K562 (cell line): Measurements from ENCODE around the gene ATL1. TPM values are rescaled to one million over a fixed set of nuclear protein-coding genes. Genes with fewer than 3 reads are reported as not detected.

Experiments
- ATAC-seq: fragments of 200-7000 bp; cut with Tn5 transposase; 3 replicates; pipeline ENCODE4 v1.9.1; 2020; ENCODE audit warnings: moderate library complexity
- BruUV-seq: library from RNA; stranded (reverse); fragments of 400-500 nt; replicated peaks from 2 replicates; lab custom pipeline; 2021; lab: Mats Ljungman, UMichigan
- CTCF ChIA-PET: fragments of 300-600 bp; formaldehyde crosslinking; extraction: SDS; loops from one replicate; lab custom pipeline; 2021; ENCODE audit warnings: low intra/inter-chr PET ratio; lab: Yijun Ruan, JAX
- POLR2A ChIA-PET: fragments of 300-600, 350-650 bp; sonication (Branson Sonifier 250); formaldehyde crosslinking; extraction: SDS; loops from one replicate; lab custom pipeline; 2021; ENCODE audit warnings: antibody characterized with exemption, inconsistent platforms; lab: Yijun Ruan, JAX
- DNase-seq, 4 experiments: peaks; one replicate each; pipeline versions ENCODE4 v3.0.0 to v3.0.0-alpha.2; 2011 to 2018; ENCODE audit warnings: low spot score in 3 of 4, mixed read lengths in 3 of 4; ENCODE audit errors: extremely low read depth in 1 of 4
- FAIRE-seq: peaks from 2 replicates; lab custom pipeline; 2011; peaks lifted over from hg19 to GRCh38; lab: Jason Lieb, UNC
- H2AFZ ChIP-seq: 2 replicates; pipeline ENCODE4 v1.6.0; 2011; ENCODE audit warnings: low read depth, low read length, control low read depth, inconsistent platforms
- H3K27ac ChIP-seq: fragments of 200-600 bp; 3 replicates; pipeline ENCODE4 v1.8.0; 2011; ENCODE audit warnings: low read depth, mild to moderate bottlenecking, control low read depth, inconsistent platforms, low read length, moderate library complexity, mixed read lengths; ENCODE audit errors: extremely low read depth
- H3K27me3 ChIP-seq, 2 experiments: fragments of 300-600 bp in 1 of 2; 2 replicates in 1 of 2; 3 replicates in 1 of 2; pipeline versions ENCODE4 v1.6.0 to v1.8.0; 2011; ENCODE audit warnings: inconsistent platforms in 2 of 2, low read length in 2 of 2, mild to moderate bottlenecking in 1 of 2, mixed read lengths in 1 of 2, moderate library complexity in 1 of 2; ENCODE audit not compliant: control insufficient read depth in 2 of 2, insufficient read depth in 2 of 2
- H3K36me3 ChIP-seq: fragments of 300-600 bp; 3 replicates; pipeline ENCODE4 v1.8.0; 2011; ENCODE audit warnings: mild to moderate bottlenecking, low read length, inconsistent platforms; ENCODE audit not compliant: control insufficient read depth, insufficient read depth
- H3K4me1 ChIP-seq, 2 experiments: fragments of 200-600 bp in 1 of 2; replicated peaks in 1 of 2; 2 replicates in 1 of 2; 3 replicates in 1 of 2; pipeline versions ENCODE4 v1.5.1 to v1.8.0; 2011; ENCODE audit warnings: inconsistent platforms in 2 of 2, low read length in 2 of 2, mild to moderate bottlenecking in 1 of 2, mixed read lengths in 1 of 2, moderate library complexity in 1 of 2; ENCODE audit not compliant: control insufficient read depth in 2 of 2, insufficient read depth in 2 of 2
- H3K4me2 ChIP-seq: 2 replicates; pipeline ENCODE4 v1.6.1; 2011; ENCODE audit warnings: low read length, control low read depth, inconsistent platforms, mixed read lengths; ENCODE audit not compliant: insufficient read depth
- H3K4me3 ChIP-seq: fragments of 200-600 bp; sonication (generic), shearing (Covaris generic); 2 replicates; pipeline ENCODE4 v1.5.1; 2016; ENCODE audit warnings: control low read depth, inconsistent platforms
- H3K79me2 ChIP-seq: fragments of 200-600 bp; 3 replicates; pipeline ENCODE4 v1.8.0; 2011; ENCODE audit warnings: low read length, inconsistent platforms; ENCODE audit not compliant: control insufficient read depth, insufficient read depth
- H3K9ac ChIP-seq, 2 experiments: 2 replicates each; pipeline versions ENCODE4 v1.6.0 to v1.6.1; 2011; ENCODE audit warnings: low read depth in 2 of 2, low read length in 2 of 2, control low read depth in 1 of 2, inconsistent platforms in 1 of 2, mild to moderate bottlenecking in 1 of 2, mixed read lengths in 1 of 2; ENCODE audit not compliant: insufficient read depth in 1 of 2
- H3K9me1 ChIP-seq: one replicate; pipeline ENCODE4 v1.6.0; 2011; ENCODE audit warnings: inconsistent platforms, mild to moderate bottlenecking, low read length, moderate library complexity; ENCODE audit not compliant: control insufficient read depth, insufficient read depth
- H3K9me3 ChIP-seq: replicated peaks from 2 replicates; pipeline ENCODE4 v1.5.1; 2011; ENCODE audit warnings: low read depth, low read length, inconsistent platforms; ENCODE audit not compliant: control insufficient read depth, insufficient read depth
- H4K20me1 ChIP-seq: replicated peaks from 2 replicates; pipeline ENCODE4 v1.6.1; 2011; ENCODE audit warnings: low read length, inconsistent platforms, mixed read lengths; ENCODE audit not compliant: control insufficient read depth, insufficient read depth
- CAMTA2 ChIP-seq: fragments of 250-450 bp; sonication (Bioruptor Pico); conservative IDR thresholded peaks from 2 replicates; pipeline ENCODE4 v1.5.1; 2022
- CREB5 ChIP-seq: fragments of 250-450 bp; sonication (Bioruptor Pico); IDR thresholded peaks from 2 replicates; pipeline ENCODE4 v1.5.0; 2020; ENCODE audit warnings: mild to moderate bottlenecking
- DDX20 ChIP-seq: fragments of 450-650 bp; IDR thresholded peaks from 2 replicates; pipeline ENCODE4 v1.6.1; 2016; ENCODE audit warnings: missing genetic modification characterization, low read depth, mild to moderate bottlenecking, missing compliant biosample characterization, moderate library complexity
- E2F4 ChIP-seq: sonication (generic); formaldehyde crosslinking; IDR thresholded peaks from 2 replicates; pipeline ENCODE4 v1.8.0; 2022; ENCODE audit warnings: mild to moderate bottlenecking, low read depth, missing genetic modification reagents
- KAT7 ChIP-seq: sonication (generic); formaldehyde crosslinking; IDR thresholded peaks from 2 replicates; pipeline ENCODE4 v1.8.0; 2022; ENCODE audit warnings: missing genetic modification reagents, mild to moderate bottlenecking, borderline replicate concordance
- SAP30 ChIP-seq: fragments of 200-600 bp; sonication (generic); IDR thresholded peaks from 2 replicates; pipeline ENCODE4 v1.6.1; 2012; ENCODE audit warnings: borderline replicate concordance, low read depth, mild to moderate bottlenecking, moderate library complexity, low read length, control low read depth, inconsistent platforms; ENCODE audit not compliant: insufficient read depth, poor library complexity, severe bottlenecking
- SLC30A9 ChIP-seq: fragments of 250-450 bp; sonication (Bioruptor Pico); IDR thresholded peaks from 2 replicates; pipeline ENCODE4 v1.8.0; 2022; ENCODE audit warnings: mild to moderate bottlenecking, moderate library complexity
- SOX6 ChIP-seq: fragments of 450-650 bp; IDR thresholded peaks from 2 replicates; pipeline ENCODE4 v1.6.1; 2014; ENCODE audit warnings: mild to moderate bottlenecking
- SREBF2 ChIP-seq: sonication (generic); formaldehyde crosslinking; IDR thresholded peaks from 2 replicates; pipeline ENCODE4 v1.4.0; 2020; ENCODE audit warnings: mild to moderate bottlenecking, missing genetic modification reagents
- STAT5B ChIP-seq: fragments of 250-450 bp; sonication (Bioruptor Pico); IDR thresholded peaks from 2 replicates; pipeline ENCODE4 v1.8.0; 2021; ENCODE audit warnings: mild to moderate bottlenecking, inconsistent platforms
- TRIM24 ChIP-seq, 2 experiments: fragments of 450-650 bp; IDR thresholded peaks; 2 replicates each; pipeline ENCODE4 v1.6.1; 2016
- USF1 ChIP-seq: sonication (generic); formaldehyde crosslinking; IDR thresholded peaks from 2 replicates; pipeline ENCODE4 v1.9.0; 2022; ENCODE audit warnings: mild to moderate bottlenecking, missing genetic modification reagents
- ZNF699 ChIP-seq: fragments of 250-450 bp; sonication (Bioruptor Pico); IDR thresholded peaks from 2 replicates; pipeline ENCODE4 v1.8.0; 2021; ENCODE audit warnings: mild to moderate bottlenecking, moderate library complexity; ENCODE audit not compliant: insufficient replicate concordance
- WGBS: fragments of 100-300 bp; shearing (Covaris generic); methylation state at CpG from one replicate; pipeline ENCODE4 v1.1.6; 2016; ENCODE audit warnings: low coverage, mixed read lengths; ENCODE audit not compliant: insufficient coverage; ENCODE audit errors: missing lambda C conversion rate; 5-methylcytosine and 5-hydroxymethylcytosine counted together
- in situ Hi-C: fragments of 300-500 bp; cut with MboI; formaldehyde crosslinking; loops from 4 replicates; pipeline ENCODE4 v1.15.0; 2018; ENCODE audit warnings: inconsistent platforms, mixed read lengths
- intact Hi-C: fragments of 100-400 bp; cut with micrococcal nuclease; formaldehyde crosslinking; loops from 2 replicates; pipeline ENCODE4 v1.14.2; 2022
- polyA plus RNA-seq, 8 experiments: library from polyadenylated mRNA; depleted of rRNA in 4 of 8; stranded (reverse) in 5 of 8; unstranded in 3 of 8; fragments of >200 nt; fragmentation: Nextera tagmentation in 2 of 8; fragmentation: Illumina TruSeq in 1 of 8; extraction: Ambion mirVana in 2 of 8; extraction: Trizol in 1 of 8; gene quantifications; 2 replicates each; pipeline versions ENCODE4 v1.2.1 to v1.2.3, GENCODE V29; 2011 to 2014; ENCODE audit warnings: inconsistent platforms in 1 of 8, missing spikeins in 1 of 8
- total RNA-seq, 7 experiments: library from RNA; depleted of rRNA in 6 of 7; stranded (reverse); fragments of >200 nt in 6 of 7; fragmentation: Illumina TruSeq in 2 of 7; extraction: Trizol in 2 of 7; gene quantifications; 2 replicates each; pipeline versions ENCODE4 v1.2.1 to v1.2.3, GENCODE V29; 2011 to 2021; ENCODE audit warnings: low replicate concordance in 1 of 7

ATL1 gene
- total and polyA plus RNA-seq, 9 of the 15 experiments (the other 6 are each of a cell fraction or from before 2014, with no cell fraction given), result 0.04 to 0.16 (median 0.07) TPM; not detected in 4

GRCh38 chr14:50524731-50525515 is 35.0 kb upstream of the ATL1 start:
- DNase-seq (no peak), FAIRE-seq (no peak), ATAC-seq (no peak)
- Histone ChIP-seq H3K27me3 (no peaks in the 10 kb centered on the region), H3K9ac (no peak overlapping the region), H3K9me1 (no peaks in the 10 kb centered on the region), H3K4me1 (peaks cover 0 to 8% of the 10 kb centered on the region in 2 experiments; a peak in 3 of 5 replicates), H3K4me2 (no peak overlapping the region), H3K9me3 (no peaks in the 10 kb centered on the region), H4K20me1 (peaks cover 12% of the 10 kb centered on the region; the same call in 1 of the 2 replicates), H3K4me3 (no peak overlapping the region), H3K27ac (no peak overlapping the region), H3K79me2 (peaks cover 92% of the 10 kb centered on the region), H3K36me3 (peaks cover 19% of the 10 kb centered on the region; the same call in 2 of the 3 replicates), H2AFZ (no peak overlapping the region)
- ChIA-PET CTCF (no interaction called here), POLR2A (interaction anchor here (0.7 kb wide), 1 partner anchor 26 kb away, joined by 3 read pairs; no protein-coding TSS in a partner anchor)
- BruUV-seq, result no TSS peak
- 67% methylated on average over 6 of the region's 6 CpGs for WGBS
- intact Hi-C loops, result no loop called here
- TF ChIP-seq ZNF699 (CRISPR knock-in tag), result no peak
- no peak for TF ChIP-seq KAT7 (CRISPR knock-in tag)
- no peak for TF ChIP-seq USF1 (CRISPR knock-in tag)
- TF ChIP-seq DDX20 (tag), result no peak
- no peak for TF ChIP-seq SREBF2 (CRISPR knock-in tag)
- no peak for TF ChIP-seq CAMTA2 (CRISPR knock-in tag)
- TF ChIP-seq STAT5B, result no peak
- TF ChIP-seq TRIM24 (IDR thresholded peaks at IDR 0.05), result no peak
- TF ChIP-seq SLC30A9 (CRISPR knock-in tag), result no peak
- TF ChIP-seq CREB5, result no peak
- no peak for TF ChIP-seq SAP30
- no peak for TF ChIP-seq E2F4
- TF ChIP-seq SOX6, result no peak
- in situ Hi-C loops, result loop anchor here (10.0 to 25.0 kb wide), 2 partner anchors 200 to 663 kb away; partner anchors contain the start of gene NEMF
